K562 (cell line): ENCODE results near the gene ATP1A3. TPM values are rescaled to one million over a fixed set of nuclear protein-coding genes. Genes with fewer than 3 reads are reported as not detected.

Experiments used
- ATF3 ChIP-seq, 2 experiments: fragments of 450-650 bp in 1 of 2; sonication (generic) in 1 of 2; formaldehyde crosslinking in 1 of 2; IDR thresholded peaks in 1 of 2; conservative IDR thresholded peaks in 1 of 2; 2 replicates each; pipeline versions ENCODE4 v1.6.1 to v1.8.1; 2016 to 2023; ENCODE audit warnings: mild to moderate bottlenecking in 2 of 2, moderate library complexity in 2 of 2, inconsistent platforms in 1 of 2, missing genetic modification reagents in 1 of 2
- CBX8 ChIP-seq: fragments of 200-600 bp; sonication (generic); IDR thresholded peaks from 2 replicates; pipeline ENCODE4 v1.6.1; 2012; ENCODE audit warnings: borderline replicate concordance, mixed run types, low read depth, mild to moderate bottlenecking, moderate library complexity, mixed read lengths, low read length, control low read depth, inconsistent platforms; ENCODE audit not compliant: poor library complexity, severe bottlenecking; ENCODE audit errors: extremely low read depth
- DACH1 ChIP-seq: fragments of 450-650 bp; IDR thresholded peaks from 2 replicates; pipeline ENCODE4 v1.6.1; 2018; ENCODE audit not compliant: partially characterized antibody
- E2F5 ChIP-seq: sonication (generic); formaldehyde crosslinking; IDR thresholded peaks from 2 replicates; pipeline ENCODE4 v1.8.0; 2022; ENCODE audit warnings: mild to moderate bottlenecking, missing genetic modification reagents
- EGR1 ChIP-seq: fragments of 450-650 bp; conservative IDR thresholded peaks from 2 replicates; pipeline ENCODE4 v1.6.1; 2017; ENCODE audit warnings: mild to moderate bottlenecking
- FOXJ2 ChIP-seq: fragments of 200-800 bp; sonication (Bioruptor generic); IDR thresholded peaks from 2 replicates; pipeline ENCODE4 v1.6.1; 2016; ENCODE audit warnings: missing genetic modification characterization, missing compliant biosample characterization
- FOXM1 ChIP-seq, 2 experiments: fragments of 450-650 bp in 1 of 2; sonication (generic) in 1 of 2; formaldehyde crosslinking in 1 of 2; IDR thresholded peaks; 2 replicates each; pipeline versions ENCODE4 v1.6.1 to v1.9.0; 2017 to 2022; ENCODE audit warnings: low read depth in 2 of 2, mild to moderate bottlenecking in 2 of 2, missing genetic modification reagents in 1 of 2, moderate library complexity in 1 of 2
- NFIX ChIP-seq: fragments of 250-450 bp; sonication (Bioruptor Pico); IDR thresholded peaks from 2 replicates; pipeline ENCODE4 v1.4.0; 2020; ENCODE audit warnings: low read depth, mild to moderate bottlenecking, moderate library complexity
- POLR3A ChIP-seq: IDR thresholded peaks from 2 replicates; pipeline ENCODE4 v1.6.1; 2011; ENCODE audit warnings: borderline replicate concordance, mild to moderate bottlenecking, moderate library complexity; ENCODE audit not compliant: insufficient read length, insufficient read depth; ENCODE audit errors: extremely low read depth
- TFAP4 ChIP-seq: sonication (generic); formaldehyde crosslinking; IDR thresholded peaks from 2 replicates; pipeline ENCODE4 v1.8.0; 2022; ENCODE audit warnings: missing genetic modification reagents, mild to moderate bottlenecking, moderate library complexity, borderline replicate concordance
- ZNF318 ChIP-seq, 2 experiments: fragments of 450-650 bp; IDR thresholded peaks; 2 replicates each; pipeline ENCODE4 v1.6.1; 2016; ENCODE audit warnings: mild to moderate bottlenecking in 2 of 2, borderline replicate concordance in 1 of 2, low read depth in 1 of 2, moderate library complexity in 1 of 2
- polyA plus RNA-seq, 8 experiments: library from polyadenylated mRNA; depleted of rRNA in 4 of 8; stranded (reverse) in 5 of 8; unstranded in 3 of 8; fragments of >200 nt; fragmentation: Nextera tagmentation in 2 of 8; fragmentation: Illumina TruSeq in 1 of 8; extraction: Ambion mirVana in 2 of 8; extraction: Trizol in 1 of 8; gene quantifications; 2 replicates each; pipeline versions ENCODE4 v1.2.1 to v1.2.3, GENCODE V29; 2011 to 2014; ENCODE audit warnings: inconsistent platforms in 1 of 8, missing spikeins in 1 of 8
- total RNA-seq, 7 experiments: library from RNA; depleted of rRNA in 6 of 7; stranded (reverse); fragments of >200 nt in 6 of 7; fragmentation: Illumina TruSeq in 2 of 7; extraction: Trizol in 2 of 7; gene quantifications; 2 replicates each; pipeline versions ENCODE4 v1.2.1 to v1.2.3, GENCODE V29; 2011 to 2021; ENCODE audit warnings: low replicate concordance in 1 of 7
- TF ChIP-seq, protein P1 (sequence below): sonication (generic); IDR thresholded peaks from 2 replicates; pipeline ENCODE4 v1.6.1; 2016

ATP1A3 gene
- total and polyA plus RNA-seq, 9 of the 15 experiments (the other 6 are each of a cell fraction or from before 2014, with no cell fraction given), result 0.03 to 1.0 (median 0.17) TPM; not detected in 3

- TF ChIP-seq ZNF318 (IDR thresholded peaks at IDR 0.05; ENCODE audit: borderline replicate concordance in 1 of 2, low read depth in 1 of 2) (no peak), FOXJ2 (tag) (no peak), DACH1 (no peak), POLR3A (no peak), NFIX (no peak), CBX8 (no peak), E2F5 (CRISPR knock-in tag) (no peak), EGR1 (peak; percentile 67), TFAP4 (CRISPR knock-in tag) (0 out of 2 replicates have a peak, but pooled peaks have one; percentile 9), FOXM1 (IDR thresholded peaks at IDR 0.05; ENCODE audit: low read depth) (no peak), FOXM1 (CRISPR knock-in tag; IDR thresholded peaks at IDR 0.05; ENCODE audit: low read depth) (no peak), ATF3 (IDR thresholded peaks at IDR 0.05) (no peak), ATF3 (CRISPR knock-in tag; conservative IDR thresholded peaks at IDR 0.05) (no peak)
- TF ChIP-seq, protein P1, sequence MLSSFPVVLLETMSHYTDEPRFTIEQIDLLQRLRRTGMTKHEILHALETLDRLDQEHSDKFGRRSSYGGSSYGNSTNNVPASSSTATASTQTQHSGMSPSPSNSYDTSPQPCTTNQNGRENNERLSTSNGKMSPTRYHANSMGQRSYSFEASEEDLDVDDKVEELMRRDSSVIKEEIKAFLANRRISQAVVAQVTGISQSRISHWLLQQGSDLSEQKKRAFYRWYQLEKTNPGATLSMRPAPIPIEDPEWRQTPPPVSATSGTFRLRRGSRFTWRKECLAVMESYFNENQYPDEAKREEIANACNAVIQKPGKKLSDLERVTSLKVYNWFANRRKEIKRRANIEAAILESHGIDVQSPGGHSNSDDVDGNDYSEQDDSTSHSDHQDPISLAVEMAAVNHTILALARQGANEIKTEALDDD, result no peak
These were observed 66.4 kb downstream of the ATP1A3 start (continued) for GRCh38 chr19:41927497-41928192.
